Epithelial cell of esophagus (primary cell): ENCODE measurements around the gene FCRL2.

ENCODE experiments used
- DNase-seq: peaks from one replicate; pipeline ENCODE4 v3.0.0; 2010; ENCODE audit warnings: low read depth
- H3K4me3 ChIP-seq: 2 replicates; pipeline ENCODE4 v1.5.1; 2011; ENCODE audit warnings: mild to moderate bottlenecking, low read length, control low read depth
- CTCF ChIP-seq: IDR thresholded peaks from 2 replicates; pipeline ENCODE4 v1.5.1; 2011; ENCODE audit warnings: low read depth, mild to moderate bottlenecking, low read length, control low read depth, inconsistent platforms; ENCODE audit not compliant: insufficient read depth; ENCODE audit errors: missing control alignments

FCRL2 gene

GRCh38 chr1:157725221-157725577, 51.7 kb downstream of the FCRL2 start:
- no peak overlapping the region for H3K4me3 ChIP-seq
- TF ChIP-seq CTCF = no peak
- no peak for DNase-seq

GRCh38 chr1:157724537-157725220, 52.3 kb downstream of the FCRL2 start:
- no peak overlapping the region for H3K4me3 ChIP-seq
- DNase-seq = no peak
- TF ChIP-seq CTCF = no peak

- TF ChIP-seq CTCF = no peak
- no peak overlapping the region for H3K4me3 ChIP-seq
- no peak for DNase-seq
Measured at GRCh38 chr1:157723157-157723556, 53.8 kb downstream of the FCRL2 start.

- no peak for DNase-seq
- H3K4me3 ChIP-seq = no peak overlapping the region
- TF ChIP-seq CTCF = no peak
Measured at GRCh38 chr1:157721985-157722384, 54.9 kb downstream of the FCRL2 start.

GRCh38 chr1:157715736-157716135, 61.2 kb downstream of the FCRL2 start:
- DNase-seq = no peak
- H3K4me3 ChIP-seq = no peak overlapping the region
- TF ChIP-seq CTCF = no peak

GRCh38 chr1:157711802-157712201, 65.1 kb downstream of the FCRL2 start:
- no peak for DNase-seq
- no peak overlapping the region for H3K4me3 ChIP-seq
- TF ChIP-seq CTCF = no peak

- no peak for TF ChIP-seq CTCF
- DNase-seq = no peak
- no peak overlapping the region for H3K4me3 ChIP-seq
Measured at GRCh38 chr1:157704878-157705277, 72.1 kb downstream of the FCRL2 start.
